Activated CD4-positive, alpha-beta T cell treated with anti-CD3 and anti-CD28 coated beads, Interleukin-2, amount 50 U/mL, for 16 hours (primary cell): ENCODE results near the gene FCER1A.
"Not testable (repeated sequence)": the region's sequence is repeated elsewhere in the genome, so short reads cannot be mapped to it uniquely, and the experiment has no call there.

ENCODE experiments used
- DNase-seq: peaks from one replicate; pipeline ENCODE4 v3.0.0-alpha.2; 2020

The FCER1A gene

DNA sequence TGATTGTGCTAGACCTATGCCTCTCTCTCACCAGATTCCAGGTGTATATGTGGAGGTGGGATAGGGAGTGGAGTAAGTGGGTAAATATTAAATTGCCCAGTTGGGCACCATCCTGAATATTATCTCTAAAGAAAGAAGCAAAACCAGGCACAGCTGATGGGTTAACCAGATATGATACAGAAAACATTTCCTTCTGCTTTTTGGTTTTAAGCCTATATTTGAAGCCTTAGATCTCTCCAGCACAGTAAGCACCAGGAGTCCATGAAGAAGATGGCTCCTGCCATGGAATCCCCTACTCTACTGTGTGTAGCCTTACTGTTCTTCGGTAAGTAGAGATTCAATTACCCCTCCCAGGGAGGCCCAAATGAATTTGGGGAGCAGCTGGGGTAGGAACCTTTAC is at the start of gene FCER1A:
TSS of gene FCER1A (plus strand) at position 242 of the 400 bp plus-strand sequence. CDS start at position 271, 29 bp downstream.
- no peak for DNase-seq

DNA sequence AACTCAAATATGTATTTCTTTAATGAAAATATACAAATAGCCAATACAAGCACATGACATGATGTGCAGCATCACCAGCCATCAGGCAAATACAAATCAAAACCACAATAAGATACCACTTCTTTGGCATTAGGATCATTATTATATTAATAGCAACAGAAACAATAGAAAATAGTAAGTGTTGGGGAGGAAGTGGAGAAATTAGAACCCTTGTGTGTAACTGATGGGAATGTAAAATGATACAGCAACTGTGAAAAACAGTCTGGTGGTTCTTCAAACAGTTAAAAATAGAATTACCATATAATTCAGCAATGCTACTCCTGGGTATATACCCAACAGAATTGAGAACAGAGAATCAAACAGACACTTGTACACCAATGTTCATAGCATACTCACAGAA is 40.8 kb upstream of the FCER1A start:
- no peak for DNase-seq

DNA sequence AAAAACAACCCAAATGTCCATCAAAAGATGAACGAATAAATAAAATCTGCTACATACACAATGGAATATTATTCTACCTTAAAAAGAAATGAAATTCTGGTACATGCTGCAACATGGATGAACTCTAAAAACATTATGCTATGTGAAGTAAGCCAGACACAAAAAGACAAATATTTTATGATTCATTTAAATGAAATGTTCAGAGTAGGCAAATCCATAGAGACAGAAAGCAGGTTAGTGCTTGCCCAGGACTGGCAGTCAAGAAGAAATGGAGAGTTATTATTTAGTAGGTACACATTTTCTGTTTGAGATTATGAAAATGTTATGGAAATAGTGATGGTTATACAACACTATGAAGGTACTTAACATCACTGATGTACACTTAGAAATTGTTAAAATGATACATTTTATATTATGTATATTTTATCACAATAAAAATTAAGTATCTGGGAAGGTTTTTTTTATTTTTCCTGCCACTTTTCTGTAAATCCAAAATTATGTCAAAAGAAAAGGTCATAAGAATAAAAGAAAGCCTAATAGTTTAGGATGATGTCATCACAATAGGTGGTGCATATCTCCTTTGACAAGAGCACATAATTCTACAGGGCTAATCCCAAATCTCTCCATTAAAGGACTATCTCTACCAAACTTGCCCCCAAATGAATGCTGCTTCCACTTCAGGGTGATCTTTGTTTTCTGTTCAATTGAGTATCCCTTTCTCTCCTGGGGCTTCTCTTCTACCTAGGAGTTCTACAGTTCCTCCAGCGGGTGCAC is 40.2 kb upstream of the FCER1A start:
- DNase-seq, result no peak

DNA sequence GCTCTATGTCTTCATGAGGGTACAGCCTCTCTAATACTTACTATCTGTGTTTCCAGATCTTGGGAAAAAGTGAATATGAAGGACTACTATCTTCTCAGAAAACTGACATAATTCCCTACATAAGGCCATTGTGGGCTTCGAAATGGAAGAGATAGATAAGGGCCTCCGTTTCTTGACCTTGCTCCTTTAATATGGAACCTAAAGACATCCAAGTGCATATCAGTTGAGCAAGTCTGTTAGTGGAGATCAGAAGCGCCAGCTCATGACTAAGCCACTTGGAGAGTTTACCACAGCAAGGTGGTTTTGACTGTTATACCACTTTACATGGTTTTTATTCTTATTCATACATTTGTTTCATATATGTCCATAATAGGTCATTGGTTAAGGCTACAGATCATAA is 35.3 kb upstream of the FCER1A start:
- DNase-seq, result no peak

DNA sequence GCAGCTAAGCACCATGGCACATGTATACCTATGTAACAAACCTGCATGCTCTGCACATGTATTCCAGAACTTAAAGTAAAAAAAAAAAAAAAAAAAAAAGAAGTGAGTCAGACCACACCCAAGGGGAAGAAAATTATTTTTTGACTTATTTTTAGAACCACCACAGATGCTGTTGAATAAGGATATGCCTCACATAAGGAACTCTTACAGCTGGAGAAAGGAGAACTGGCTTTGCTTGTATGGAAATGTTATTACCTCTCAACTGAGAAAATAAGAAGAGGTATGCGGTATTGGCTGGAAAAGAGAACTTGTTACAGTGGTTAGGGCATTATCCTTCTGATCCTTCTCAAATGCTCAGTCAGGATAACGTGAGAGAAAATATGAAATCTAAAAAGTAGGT is 27.5 kb upstream of the FCER1A start:
- DNase-seq, result no peak

DNA sequence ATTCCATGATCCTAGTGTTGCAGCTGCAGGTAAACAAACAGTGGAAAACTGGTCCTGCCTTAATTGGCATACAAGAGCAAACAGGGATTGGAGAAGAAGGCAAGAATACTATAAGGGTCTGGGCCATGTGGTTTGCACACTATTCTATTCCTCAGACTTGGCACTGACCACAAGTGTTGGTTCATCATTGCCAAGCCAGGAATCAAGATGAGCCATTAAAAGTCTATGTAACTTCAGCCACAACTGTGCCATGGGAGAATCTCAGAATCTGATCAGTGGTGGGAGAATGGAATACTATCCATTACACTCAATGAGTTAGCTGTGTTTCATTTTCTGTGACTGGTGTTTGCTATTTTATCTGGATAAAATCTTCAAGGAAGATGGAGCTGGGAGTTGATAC is 26.2 kb upstream of the FCER1A start:
- no peak for DNase-seq

DNA sequence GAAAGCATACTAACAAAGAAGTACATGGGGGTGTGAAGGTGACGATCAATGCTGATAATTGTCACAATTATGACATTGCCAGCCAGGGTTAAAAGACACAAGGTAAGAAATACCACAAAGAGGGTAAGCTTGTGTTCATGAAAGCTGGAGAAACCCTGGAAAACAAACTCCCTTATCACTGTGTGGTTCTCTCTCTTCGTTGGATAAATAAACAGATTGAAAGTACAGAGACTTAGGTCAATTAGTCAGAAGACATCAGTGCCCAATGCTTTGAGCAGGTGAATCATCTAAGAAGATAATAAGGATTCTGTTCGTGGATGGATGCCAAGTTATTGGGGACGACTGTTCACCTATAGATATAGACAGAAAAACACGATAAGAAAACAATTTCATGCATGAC is 22.4 kb upstream of the FCER1A start:
- no peak for DNase-seq

DNA sequence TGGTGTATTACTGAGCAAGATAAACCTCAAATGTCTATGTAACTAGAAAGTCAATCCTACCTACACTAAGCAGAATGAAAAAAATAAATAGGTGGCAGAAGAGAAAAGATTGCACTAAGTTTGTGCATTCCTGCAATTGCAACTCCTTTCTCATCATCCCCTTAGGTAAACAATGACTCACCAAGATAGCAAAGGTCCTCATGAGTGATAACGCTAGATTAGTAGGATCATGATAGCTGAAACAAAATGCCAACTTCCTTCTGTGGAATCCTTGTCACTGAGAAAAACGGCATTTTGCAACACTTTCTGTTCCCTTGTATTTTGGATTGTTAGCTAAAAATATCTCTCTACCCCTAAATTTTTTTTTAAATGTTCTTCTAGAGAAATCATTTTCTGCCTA is 20.0 kb upstream of the FCER1A start:
- no peak for DNase-seq

DNA sequence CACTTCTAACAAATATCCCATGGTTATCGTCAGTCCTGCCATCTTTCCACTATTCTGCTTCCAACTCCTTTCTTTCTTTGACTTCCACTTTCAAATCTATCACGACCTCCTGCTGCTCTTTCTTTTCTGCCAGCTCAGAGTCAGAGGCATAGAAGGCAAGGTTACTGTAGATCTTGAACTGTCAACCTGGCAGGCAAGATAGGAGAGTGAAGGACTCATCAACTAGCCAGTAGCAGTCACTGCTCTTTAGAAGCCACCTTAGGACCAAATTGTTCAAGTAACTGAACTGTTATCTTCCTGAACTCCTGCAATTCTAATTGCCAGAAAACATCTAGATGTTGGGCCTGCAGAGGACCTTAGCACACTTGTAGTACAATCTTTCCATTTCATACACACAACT is 13.1 kb upstream of the FCER1A start:
- DNase-seq, result no peak

DNA sequence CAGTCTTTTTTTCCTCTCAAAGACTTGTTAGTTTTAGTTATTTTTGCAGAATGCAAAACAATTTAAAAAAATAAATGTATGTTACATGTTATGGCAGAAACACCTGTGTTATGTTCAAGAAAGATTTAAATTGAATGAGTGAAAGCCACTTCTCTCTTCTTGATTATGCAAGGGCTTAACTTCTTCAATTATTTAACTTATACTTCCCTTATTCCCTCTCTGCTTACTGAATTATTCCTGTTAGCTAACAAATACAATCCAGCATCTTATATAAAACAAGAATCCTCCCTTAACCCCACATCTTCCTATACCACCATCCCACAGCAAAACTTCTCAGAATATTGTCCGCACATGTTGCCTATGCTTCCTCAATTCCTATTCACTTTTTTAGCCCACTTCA is 10.7 kb upstream of the FCER1A start:
- DNase-seq, result no peak

DNA sequence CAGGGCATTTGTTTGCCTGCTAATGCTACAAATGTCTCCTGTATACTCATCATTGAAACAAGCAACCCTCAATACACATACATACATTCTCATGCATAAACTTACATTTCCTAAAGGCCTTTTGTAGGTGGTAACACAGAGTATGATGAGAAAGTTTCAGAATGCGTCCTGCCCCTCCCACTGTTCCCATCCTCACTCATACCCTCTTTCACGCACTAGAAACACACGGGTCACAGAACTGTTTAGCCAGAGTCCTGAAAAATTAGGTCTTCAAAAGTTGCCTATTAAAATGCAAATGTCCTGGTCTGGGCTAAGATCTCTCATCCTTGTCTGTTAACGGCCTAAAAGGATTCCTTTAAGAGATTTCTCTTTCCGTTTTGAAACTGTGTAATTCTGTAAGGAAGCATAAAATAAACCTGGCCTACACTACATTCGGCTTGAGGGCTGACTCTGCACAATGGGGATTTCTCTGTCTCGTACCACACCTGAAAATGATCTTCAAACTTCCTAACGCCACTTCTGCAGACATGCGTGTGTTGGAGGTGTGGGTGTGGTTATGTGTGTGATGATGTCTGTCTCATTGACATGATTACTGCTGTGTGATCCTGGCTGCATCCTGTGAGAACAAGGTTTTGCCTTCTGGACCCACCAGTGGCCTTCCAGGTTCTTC is 5.3 kb upstream of the FCER1A start:
- DNase-seq, result no peak

DNA sequence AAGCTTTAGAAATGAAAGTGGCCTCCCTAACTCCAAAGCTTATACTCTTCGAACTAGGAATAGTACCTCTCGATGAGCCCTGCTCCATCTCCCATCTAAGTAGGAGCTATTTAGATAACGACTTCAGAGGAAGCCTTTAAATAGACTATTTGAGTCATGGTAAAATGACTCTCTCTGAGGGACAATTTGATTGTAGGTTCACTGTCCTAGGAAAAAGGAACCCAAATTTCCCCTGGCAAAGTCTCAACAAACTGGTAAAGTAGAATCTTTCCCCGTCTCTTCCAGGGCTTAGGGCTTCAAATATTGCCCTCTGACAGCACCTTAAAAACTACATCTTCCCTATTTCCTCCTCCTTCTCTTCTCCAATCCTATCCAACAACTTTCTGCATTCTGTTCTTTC is 2.0 kb upstream of the FCER1A start:
- no peak for DNase-seq

DNA sequence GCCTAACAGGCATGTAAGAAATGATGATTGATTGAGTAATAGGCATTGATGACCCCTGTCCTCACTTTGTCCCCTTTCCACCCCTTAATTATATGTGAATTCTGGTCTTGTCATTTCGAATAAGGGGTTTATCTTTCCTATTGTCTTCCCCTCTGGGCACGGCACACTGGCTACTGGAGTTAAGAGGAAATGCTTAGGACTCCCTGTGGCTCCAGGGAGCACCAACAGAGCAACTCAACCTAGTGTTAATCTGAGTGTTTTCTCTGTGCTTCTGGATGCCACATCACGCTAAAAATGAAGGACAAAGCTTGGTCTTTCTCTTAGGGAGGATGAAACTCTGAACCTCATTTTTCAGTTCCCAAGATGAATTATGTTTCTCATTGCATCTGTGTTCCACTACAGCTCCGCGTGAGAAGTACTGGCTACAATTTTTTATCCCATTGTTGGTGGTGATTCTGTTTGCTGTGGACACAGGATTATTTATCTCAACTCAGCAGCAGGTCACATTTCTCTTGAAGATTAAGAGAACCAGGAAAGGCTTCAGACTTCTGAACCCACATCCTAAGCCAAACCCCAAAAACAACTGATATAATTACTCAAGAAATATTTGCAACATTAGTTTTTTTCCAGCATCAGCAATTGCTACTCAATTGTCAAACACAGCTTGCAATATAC is 5.3 kb downstream of the FCER1A start:
- DNase-seq, result no peak

DNA sequence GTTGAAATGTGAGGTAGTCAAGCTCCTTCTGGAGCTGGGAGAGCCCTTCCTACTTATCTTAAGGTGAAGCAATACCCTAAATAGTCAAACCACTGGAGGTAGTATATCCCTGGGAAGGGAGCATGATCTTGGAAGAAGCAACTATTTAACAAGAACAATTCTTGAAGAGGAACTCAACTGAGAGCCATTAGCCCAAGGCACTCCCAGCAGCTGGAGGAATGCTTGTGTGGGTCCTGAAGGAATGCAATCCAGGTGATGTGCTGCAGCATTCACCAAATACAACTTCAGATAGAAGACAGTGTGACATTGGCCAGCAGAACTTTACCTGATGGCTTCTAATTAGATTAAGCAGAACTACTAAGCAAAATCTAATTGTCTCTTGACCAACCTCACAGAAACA is 9.5 kb downstream of the FCER1A start:
- DNase-seq, result no peak

DNA sequence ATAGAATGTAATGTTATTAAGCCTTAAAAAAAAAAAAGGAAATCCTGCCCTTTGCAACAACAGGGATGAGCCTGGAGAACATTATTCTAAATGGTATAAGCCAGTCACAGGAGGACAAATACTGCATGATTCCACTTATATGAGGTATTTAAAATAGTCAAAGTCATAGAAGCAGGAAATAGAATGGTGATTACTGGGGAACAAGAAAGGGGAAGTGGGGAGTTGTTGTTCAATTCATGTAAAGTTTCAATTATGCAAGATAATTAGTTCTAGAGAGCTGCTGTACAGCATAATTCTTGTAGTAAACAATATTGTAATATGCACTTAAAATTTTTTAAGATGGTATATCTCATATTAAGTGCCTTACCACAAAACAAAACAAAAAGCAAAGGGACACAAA is 13.2 kb downstream of the FCER1A start:
- no peak for DNase-seq

DNA sequence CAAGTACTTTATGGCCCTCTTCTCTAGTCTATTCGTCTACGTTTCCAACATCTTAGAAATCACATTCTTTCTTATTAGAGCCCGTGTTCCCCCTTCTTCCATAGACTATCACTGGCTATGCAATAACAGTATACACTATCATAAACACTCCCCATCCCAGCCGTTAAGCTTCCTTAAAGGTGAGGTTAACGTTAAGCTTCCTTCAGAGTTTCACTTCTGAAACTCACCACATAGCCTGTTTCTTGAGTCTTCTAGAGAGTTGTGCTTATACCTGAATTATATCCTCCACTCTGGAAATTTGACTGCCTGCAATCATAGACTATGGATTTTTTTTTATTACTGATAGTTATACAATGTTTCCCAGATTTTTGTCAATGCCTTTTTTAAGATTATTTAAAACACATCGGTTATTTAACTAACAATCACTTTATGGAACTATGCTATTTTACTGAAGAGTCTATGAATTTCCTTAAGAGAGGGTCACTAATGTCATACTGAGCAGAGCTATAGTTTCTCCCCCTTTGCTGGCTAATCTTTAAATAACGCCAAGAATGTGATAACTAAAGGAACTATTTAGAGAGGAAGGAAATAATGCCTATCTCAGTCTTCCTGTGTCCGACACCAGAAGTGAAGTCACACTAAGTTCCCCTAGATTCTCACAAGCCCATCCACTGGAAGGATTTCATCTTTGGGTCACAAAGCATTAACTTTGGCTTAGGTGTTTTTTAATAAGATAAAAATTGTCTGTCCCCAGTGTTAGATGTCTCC is 16.8 kb downstream of the FCER1A start:
- no peak for DNase-seq

DNA sequence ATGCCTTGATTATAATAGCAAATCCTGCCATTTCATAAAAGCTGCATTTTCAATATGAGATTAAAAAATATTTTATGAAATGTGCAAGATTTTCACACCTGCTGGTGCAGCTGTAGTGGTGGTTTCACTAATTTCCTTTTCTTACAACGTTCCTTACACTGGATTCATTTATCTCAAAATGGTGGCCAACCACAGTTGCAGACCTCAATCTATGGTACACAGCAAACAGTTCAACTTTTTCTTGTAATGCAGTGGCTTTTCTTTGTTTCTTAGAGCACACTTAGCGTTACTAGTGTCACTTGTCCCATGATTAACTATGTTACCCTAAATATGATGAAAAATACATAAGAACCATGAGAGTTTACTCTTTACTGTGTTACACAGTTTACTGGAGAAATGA is 32.7 kb downstream of the FCER1A start:
- no peak for DNase-seq

DNA sequence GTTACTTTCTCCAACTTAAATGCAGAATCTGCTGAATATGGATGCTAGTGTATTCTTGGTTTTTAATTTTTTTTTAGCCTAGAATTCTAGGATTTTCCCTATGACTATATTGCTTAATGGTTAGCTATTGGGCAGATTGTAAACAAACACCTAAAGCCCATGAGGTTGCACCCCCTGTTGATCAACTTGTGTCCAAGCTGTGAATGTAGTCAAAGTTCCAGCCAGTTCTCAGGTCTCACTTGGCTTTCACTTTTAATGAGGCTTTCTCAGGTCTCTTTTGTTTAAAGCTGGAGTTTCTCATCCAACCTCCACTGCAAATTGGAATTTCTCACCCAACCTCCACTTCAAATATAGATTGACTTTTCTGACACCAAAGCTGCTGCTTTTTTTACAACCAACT is 35.9 kb downstream of the FCER1A start:
- no peak for DNase-seq

DNA sequence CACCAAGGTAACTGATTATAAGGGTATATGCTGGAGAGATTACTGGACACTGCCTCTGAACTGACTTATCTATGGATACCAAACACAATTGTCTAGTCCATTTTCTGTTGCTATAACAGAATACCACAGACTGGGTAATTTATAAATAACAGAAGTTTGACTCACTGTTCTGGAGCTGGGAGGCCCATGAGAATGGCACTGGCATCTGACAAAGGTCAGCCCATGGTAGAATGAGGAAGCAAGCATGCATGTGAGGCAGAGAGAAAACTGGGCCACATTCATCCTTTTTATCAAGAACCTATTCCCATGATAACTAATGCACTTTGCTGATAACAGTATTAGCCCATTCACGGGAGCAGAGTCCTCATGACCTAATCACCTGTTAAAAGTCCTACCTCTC is 37.4 kb downstream of the FCER1A start:
- no peak for DNase-seq

DNA sequence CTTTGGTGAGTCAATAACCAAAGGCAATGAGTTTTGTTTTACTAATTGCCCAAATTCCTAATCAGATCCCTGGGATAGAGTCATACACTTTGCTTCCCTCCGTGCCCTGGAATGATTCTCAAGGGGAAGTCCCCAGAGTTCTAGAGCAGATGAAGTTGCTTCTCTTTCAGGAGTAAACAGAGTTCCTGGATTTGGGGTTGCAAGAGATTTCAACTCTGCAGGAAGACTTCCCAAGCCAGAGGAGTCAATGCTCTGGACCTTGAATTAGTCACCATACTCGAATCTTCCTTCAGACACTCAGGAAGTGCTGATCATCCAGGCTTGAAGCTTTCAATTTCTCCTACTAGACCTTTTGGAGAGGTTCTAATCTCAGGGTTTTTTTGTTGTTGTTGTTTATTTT is 39.6 kb downstream of the FCER1A start:
- no peak for DNase-seq

DNA sequence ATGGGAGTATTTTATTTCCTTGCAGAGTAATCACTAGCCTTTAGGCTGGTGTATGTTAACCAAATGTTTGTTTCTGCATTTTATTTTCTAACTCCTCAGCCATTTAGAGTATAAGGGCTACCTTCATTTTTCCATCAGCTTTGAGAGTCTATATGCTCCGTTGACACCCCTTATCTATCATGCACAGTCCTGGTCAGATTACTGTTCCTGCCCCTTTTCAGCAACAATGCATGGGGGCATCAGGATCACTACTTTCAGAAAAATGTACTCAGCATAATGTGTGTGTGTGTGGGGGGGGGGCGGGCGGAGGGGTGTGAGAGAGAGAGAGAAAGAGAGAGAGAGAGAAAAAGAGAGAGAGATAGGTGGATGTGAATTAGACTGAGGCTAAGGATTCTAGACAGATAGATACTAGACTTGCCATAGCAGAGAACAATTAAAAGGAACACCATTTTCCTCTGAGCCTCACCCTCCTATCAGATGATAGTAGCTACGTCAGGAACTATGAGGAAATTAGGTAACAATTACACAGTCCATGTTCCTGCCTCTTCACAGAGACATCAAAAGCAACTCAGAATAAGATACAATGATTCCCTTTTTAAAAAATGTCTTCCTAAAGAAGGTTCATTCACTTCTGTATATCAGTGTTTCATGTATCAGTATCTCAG is 40.8 kb downstream of the FCER1A start:
- DNase-seq, result no peak

DNA sequence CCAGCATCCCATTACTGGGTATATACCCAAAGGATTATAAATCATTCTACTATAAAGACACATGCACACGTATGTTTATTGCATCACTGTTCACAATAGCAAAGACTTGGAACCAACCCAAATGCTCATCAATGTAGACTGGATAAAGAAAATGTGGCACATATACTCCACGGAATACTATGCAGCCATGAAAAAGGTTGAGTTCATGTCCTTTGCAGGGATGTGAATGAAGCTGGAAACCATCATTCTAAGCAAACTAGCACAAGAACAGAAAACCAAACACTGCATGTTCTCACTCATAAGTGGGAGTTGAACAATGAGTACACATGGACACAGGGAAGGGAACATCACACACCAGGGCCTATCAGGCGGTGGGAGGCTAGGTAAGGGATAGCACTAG is 47.2 kb downstream of the FCER1A start:
- DNase-seq, result not testable (repeated sequence)

DNA sequence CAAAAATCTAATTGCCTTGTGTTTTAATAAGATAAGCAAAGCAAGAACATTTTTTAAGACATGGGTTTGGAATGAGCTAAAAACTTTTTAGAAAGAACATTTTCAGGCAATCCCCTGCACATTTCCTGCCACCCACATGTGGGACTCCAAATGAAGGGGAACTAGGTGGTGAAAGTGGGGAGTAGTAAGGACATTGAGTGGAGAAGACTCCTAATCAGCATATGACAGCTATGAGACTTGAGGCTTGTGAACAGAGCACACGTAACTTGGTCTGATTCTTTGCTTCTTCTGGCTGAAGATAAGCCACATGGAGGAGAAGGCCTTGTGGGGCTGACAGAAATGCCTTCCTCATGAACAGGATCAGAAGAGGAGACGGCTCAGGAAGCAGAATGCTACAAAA is 50.3 kb downstream of the FCER1A start:
- DNase-seq, result no peak
